HG02981 (cell line): Measurements from ENCODE around the gene KCNJ14.

ENCODE experiments used
- ATAC-seq: cut with Tn5 transposase; IDR thresholded peaks from one replicate; pipeline ENCODE4 v1.9.1; 2021; ENCODE audit warnings: mild to moderate bottlenecking, moderate library complexity; ENCODE audit not compliant: unreplicated experiment

KCNJ14 gene

DNA sequence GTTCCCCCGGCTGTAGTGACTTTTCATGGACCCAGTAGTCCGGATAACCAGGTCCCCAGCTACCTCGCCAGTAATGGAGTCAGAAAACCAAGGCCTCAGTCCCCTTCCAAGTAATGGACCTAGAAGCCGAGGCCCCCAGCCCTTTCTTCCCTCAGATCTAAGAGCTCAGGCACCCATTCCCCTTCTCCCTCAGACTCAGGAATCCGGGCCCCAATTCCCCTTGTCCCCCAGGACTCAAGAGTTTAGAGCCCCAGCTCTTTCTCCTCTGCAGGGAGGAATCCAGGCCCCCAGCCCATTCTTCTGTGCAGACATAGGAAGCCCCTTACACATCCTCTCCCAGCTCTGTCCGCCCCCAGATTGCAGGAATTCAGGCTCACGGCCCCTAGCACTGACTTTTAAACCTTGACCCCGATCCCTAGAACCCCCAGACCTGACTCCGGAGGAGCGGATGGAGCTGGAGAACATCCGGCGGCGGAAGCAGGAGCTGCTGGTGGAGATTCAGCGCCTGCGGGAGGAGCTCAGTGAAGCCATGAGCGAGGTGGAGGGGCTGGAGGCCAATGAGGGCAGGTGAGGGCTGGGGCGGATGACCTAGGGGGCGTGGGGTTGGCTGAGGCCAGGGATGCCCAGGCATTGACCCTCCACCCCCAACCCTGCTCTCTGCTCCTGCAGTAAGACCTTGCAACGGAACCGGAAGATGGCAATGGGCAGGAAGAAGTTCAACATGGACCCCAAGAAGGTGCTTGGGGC is 14.7 kb downstream of the KCNJ14 start:
- ATAC-seq: no peak

DNA sequence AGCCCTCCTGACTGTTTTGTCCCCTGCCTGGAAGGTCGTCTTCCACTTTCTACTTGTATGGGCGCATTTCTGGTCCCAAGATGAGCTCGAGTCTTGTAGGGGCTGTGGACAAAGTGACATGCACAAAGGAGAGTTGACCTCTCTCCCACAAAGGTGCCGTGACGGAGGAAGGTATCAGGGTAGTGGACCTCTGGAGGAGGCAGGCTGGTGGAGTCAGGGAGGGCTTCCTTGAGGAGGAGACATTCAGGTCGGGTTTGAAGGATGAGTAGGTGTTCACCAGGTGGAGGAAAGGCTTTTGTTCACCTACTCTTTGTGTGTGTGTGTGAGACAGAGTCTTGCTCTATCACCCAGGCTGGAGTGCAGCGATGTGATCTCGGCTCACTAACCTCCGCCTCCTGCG is 15.5 kb downstream of the KCNJ14 start:
- no peak for ATAC-seq

DNA sequence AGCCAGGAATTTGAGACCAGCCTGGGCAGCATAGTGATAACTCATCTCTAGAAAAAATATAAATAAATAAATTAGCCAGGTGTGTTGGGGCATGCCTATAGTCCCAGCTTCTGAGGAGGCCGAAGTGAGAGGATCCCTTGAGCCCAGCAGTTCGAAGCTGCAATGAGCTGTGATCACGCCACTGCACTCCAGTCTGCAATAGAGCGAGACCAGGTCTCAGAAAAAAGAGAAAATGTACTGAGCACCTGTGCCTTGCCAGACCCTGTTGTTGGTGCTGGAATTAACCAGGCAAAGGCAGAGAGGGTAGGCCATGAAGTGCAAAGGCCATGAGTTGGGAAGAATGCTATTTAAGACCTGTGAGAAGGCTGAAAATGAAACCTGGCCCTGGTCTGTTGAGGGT is 16.5 kb downstream of the KCNJ14 start:
- ATAC-seq: no peak

DNA sequence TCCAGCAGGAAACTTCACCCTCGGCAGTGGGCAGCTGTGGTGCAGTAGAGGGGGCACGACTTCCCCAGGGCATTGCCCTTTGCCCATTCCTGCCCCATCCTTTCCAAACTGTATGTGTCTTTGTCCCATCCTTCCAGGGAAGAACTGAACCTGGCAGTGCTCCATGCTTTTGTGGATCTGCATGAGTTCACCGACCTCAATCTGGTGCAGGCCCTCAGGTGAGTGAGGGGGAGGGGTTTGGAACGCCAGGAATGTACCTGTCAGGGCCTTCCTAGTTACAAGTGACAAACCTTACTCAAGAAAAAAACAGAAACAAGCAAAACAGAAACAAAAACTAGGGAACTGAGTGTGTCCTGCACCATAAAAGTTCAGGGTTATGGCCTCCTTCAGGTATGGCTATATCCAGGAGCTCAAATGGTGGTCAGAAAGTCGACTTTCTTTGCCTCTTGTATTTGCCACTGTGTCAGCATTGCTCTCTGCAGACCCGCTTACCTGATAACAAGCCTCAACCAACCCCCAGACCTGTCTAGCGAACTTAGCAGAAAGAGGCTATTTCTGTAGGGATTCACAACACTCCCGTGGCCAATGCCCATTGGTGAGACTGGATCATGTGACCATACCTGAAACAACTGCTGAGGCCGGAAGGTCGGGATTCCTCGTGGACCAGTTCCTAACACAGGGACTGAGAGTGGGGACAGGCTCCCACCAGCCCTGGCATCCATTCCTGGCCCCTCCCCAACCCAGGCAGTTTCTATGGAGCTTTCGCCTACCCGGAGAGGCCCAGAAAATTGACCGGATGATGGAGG is 18.0 kb downstream of the KCNJ14 start:
- ATAC-seq: no peak

DNA sequence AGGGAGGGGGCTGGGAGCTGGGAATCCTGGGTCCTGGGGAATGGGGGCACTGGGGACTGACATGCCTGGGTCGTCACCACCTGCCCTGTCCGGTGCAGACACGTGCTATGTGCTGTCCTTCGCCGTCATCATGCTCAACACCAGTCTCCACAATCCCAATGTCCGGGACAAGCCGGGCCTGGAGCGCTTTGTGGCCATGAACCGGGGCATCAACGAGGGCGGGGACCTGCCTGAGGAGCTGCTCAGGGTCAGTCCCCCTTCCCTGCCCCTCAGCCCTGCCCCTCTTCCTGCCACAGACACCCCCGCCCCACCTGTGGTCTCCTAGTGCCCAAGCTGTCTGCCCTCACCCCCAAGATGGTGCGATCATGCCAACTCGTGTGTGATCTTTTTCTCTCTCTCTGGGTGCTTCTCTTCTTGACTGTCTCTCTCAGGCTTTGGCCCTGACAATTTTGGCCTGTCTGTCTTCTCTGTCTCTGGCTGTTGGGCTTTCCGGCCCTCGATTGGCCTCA is 18.8 kb downstream of the KCNJ14 start:
- ATAC-seq: no peak

DNA sequence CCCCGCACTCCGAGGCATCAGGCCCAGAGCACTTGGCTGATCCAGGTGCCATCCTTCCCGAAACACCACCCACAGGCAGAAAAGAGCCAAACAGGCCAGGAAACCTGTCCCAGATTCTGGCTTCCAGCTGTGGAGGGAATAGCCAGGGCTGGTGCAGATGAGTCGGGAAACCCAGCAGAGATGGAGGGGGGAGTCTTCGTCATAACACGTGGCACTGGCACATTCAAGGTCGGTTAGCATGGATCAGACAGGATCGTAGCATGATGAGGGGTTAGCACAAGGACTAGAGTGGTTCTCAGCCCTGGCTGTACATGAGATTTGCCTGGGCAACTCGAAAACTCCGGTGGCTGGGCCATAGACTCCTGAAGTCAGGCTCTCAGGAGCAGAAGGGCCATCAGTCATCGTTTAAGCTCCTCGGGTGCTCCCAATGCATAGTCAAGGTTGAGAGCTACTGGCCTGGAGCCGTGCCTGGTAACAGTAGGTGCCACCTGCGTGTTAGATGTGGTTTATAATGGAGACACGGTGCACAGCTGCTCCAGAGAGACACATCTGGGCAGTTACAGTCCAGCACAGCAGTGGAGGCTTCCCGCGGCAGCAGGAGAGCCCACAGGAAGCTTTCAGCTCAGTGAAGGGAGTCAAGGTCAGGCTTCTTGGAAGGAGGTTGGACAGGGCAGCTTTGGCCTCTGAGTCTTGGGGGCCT is 20.1 kb downstream of the KCNJ14 start:
- ATAC-seq: no peak

DNA sequence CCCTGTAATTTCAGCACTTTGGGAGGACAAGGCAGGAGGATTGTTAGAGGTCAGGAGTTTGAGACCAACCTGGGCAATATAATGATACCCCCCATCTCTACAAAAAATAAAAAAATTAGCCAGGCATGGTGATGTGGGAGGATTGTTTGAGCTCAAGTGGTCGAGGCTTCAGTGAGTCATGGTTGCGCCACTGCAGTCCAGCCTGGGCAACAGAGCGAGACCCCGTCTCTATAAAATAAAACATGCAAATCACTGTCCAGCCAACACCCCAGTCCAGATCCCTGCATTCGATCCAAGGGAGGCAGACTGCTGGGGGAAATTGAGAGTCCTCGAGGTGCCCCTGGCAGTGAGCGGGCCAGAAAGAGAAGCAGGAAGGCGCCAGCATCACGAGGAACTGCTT is 20.8 kb downstream of the KCNJ14 start:
- no peak for ATAC-seq

DNA sequence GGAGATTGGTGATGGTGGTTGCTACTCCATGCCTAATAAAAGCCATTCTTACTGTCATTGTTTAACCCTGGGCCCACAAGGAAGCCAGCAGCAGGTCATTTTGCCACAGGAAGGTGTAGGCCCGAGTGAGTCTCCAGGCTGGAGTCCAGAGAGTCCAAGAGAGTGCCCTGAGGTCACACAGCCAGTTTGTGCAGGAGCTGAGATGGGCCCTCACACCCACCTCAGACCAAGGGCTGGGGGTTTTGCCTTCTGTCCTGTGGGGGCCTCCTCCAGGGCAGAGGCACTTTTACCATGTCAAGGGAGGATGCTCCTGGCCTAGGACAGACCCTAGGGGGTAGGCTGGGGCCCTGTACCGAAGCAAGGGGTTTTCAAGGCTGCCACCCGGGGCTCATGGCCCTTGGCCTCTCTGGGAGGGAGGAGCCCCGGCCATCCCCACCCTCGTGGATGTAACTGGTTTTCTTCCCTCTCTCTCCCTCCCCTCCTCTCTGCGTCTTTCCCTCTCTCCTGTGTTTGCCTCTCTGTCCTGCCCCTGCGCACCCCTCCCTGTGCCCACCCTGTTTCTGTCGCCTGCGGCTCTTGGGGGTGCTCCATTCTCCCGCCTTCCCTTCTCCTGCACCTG is 21.8 kb downstream of the KCNJ14 start:
- no peak for ATAC-seq

DNA sequence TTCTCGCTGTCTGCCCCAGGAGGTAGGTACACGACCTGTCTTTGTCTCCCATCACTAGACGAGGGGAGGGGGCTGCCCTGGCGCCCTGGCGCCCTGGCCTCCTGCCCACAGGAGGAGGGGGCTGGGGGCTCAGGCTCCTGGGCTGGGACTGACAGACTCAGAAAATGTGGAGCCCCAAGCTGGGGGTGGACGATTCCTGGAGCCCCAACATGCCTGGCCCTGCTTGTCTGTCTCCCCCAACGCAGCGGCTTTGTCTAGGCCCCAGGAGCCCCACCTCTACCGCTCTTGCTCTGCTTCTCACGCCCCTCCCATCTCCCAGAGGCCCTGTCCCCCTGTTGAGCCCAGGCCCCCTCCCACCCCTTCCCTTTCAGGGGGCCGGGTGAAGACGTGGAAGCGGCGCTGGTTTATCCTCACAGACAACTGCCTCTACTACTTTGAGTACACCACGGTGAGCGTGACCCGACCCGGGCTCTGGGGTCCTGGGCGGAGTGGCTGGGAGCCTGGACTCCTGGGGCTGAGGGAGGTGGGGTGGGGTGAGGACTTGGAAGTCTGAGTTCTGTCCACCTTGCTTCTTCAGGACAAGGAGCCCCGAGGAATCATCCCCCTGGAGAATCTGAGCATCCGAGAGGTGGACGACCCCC is 22.4 kb downstream of the KCNJ14 start:
- no peak for ATAC-seq

DNA sequence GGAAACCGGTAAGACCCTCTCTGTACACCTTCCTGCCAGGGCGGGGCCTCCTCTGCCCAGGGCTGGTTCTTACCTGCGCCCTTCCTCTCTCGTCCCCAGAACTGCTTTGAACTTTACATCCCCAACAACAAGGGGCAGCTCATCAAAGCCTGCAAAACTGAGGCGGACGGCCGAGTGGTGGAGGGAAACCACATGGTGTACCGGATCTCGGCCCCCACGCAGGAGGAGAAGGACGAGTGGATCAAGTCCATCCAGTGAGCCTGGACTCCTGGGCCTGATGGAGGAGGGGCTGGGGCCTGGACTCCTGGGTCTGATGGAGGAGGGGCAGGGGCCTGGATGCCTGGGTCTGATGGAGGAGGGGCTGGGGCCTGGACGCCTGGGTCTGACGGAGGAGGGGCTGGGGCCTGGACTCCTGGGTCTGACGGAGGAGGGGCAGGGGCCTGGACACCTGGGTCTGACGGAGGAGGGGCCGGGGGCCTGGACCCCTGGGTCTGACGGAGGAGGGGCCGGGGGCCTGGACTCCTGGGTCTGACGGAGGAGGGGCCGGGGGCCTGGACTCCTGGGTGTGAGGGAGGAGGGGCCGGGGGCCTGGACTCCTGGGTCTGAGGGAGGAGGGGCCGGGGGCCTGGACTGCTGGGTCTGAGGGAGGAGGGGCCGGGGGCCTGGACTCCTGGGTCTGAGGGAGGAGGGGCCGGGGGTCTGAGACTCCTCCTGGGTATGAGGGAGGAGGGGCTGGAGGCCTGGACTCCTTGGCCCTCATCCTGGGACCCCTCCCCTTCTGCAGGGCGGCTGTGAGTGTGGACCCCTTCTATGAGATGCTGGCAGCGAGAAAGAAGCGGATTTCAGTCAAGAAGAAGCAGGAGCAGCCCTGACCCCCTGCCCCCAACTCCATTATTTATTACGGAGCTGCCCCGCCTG is 23.2 kb downstream of the KCNJ14 start:
- ATAC-seq: no peak

DNA sequence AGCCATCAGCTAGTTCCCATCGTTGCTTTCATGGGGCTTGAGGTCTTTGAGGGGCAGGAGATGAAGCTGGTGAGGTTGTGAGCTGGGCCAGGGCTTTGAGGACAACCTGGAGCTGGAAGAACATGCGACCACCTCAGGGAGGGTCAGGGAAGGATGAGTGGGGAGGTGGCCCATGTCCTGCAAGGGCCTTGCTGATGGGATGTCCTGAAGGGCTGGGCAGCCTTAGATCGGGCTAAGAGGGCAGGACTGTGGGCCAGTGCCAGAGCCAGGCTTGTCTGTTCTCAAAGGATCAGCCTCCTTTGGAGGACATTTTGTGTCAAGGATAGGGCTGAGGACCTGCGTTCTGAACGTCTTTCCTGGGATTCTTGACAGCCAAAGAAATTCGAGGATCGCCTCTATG is 24.3 kb downstream of the KCNJ14 start:
- no peak for ATAC-seq

DNA sequence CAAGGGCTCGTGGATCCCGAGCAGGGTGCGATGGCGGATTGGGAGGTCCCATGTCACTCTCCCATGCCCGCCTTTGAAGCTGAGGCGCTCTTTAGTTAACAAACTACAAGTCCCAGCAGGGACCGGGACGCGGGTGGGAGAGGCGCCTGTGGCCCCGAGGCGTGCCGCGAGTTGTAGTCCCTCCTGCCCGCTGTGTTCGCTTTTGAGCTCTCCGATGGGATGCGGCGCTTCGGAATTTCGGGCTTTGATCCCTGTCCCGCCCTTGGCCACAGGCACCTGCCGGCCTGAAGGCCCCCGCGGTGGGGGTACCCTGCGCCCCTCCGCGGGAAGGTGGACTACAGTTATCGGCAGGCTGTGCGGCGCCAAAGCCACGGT is 24.8 kb downstream of the KCNJ14 start:
- ATAC-seq: no peak

DNA sequence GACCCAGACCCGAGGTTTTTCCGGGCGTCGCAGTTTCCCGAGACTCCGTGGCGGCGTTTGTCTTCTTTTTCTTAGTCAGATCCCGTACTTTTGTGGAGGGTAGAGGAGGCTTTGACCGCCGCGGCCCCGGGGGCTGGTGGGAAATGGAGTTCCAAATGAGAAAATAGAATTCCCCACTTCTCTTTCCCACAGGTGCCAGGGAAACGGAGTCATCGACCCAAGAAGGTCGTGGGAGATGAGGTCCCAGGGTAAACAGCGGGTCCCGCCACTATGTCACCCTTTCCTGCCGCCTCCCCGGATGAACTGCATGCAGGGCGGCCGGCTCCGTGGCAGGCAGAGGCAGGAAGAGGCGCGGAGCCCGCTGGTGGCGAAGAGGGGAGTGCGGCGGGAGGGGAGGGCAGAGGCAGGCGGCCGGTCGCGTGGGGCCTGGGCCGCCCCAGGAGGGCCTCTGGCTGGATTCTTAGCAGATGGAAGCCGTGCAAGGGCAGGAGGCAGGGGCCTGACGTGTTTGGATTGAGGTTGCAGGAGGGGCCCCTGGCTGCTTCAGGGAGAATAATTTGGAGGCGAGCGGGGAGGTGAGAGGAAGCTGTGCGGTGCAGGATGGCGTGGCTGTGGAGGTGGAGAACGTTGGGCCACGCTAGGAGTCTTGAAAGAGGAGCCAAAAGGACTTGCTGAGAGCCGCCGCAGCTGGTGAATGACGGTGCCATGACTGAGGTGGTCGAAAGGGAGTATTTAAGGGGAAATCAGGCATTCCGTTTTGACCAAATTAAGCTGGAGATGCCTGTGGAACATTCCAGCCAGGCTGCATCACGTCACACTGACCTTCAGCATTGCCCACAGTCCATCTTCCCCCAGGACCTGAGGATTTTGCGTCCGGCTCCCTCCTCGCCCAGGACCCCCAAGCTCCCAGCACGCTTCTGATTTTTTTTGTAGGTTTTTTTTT is 25.5 kb downstream of the KCNJ14 start:
- no peak for ATAC-seq

DNA sequence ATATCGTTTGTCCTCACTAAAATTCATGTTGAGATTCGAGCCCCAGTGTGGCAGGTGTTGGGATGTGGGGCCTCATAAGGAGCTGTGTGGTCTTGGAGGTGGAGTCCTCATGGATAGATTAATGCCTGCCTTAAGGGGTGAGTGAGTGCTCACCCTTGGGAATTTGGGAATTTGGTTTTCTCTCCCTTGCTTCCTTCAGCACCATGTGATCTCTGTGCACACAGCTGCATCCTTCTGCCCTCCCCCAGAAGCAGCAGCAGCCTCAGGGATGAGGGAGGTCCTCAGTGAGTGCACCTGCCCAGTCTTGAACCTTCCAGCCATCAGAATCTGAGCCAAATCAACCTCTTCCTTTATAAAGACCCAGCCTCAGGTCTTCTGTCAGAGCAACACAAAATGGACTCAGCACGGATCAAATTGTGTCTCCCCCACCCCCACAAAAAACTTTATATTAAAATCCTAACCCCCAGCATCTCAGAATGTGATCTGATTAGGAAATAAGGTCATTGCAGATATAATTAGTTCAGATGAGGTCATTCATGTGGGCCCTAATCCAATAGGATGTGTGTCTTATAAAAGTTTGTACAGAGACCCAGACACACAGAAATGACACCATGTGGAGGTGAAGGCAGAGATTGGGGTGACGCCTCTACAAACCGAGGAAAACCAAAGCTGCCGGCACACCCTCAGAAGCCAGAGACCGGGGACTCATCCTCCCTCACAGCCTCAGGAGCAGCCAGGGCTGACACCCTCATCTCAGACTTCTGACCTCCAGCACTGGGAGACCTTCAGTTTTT is 26.7 kb downstream of the KCNJ14 start:
- no peak for ATAC-seq

DNA sequence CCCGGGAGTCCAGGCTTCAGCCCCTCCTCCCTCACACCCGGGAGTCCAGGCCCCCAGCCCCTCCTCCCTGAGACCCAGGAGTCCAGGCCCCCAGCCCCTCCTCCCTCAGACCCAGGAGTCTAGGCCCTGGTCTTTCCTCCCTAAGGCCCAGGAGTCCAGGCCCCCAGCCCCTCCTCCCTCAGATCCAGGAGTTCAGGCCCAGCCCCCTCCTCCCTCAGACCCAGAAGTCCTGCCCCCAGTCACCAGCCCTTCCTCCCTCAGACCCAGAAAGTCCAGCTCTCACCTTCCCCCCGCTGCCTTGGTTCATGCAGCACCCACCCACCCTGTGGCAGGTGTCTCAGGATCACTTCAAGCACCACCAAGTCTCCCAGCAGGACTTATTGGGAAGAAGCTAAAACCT is 27.9 kb downstream of the KCNJ14 start:
- no peak for ATAC-seq

DNA sequence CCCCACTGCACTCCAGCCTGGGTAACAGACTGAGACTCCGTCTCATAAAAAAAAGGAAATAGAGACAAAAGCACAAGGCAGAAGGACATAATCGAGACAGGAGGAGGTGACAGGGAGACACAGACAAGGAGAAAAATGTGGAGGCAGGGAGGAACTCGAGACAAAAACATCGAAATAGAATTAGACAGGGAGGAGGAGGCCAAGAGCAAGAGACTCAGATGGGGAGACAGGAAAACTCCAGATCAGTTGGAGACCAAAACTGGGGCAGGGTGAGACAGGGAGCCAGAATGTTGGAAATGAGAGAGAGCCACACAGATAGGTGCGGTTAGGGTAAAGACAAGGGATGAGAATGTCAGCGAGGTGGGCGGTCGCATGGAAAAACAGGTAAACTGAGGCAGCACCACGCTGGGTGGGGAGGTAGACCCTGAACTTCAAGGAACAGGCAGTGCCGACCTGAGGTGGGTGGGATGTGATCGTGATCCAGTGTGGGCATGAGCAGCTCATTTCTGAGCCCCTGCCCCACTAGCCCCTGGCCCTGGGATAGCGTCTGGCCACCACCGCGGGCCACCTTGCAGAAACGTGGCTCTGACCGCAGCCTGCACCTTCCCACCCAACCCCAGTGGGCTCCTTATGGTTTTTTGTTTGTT is 29.0 kb downstream of the KCNJ14 start:
- ATAC-seq: no peak

DNA sequence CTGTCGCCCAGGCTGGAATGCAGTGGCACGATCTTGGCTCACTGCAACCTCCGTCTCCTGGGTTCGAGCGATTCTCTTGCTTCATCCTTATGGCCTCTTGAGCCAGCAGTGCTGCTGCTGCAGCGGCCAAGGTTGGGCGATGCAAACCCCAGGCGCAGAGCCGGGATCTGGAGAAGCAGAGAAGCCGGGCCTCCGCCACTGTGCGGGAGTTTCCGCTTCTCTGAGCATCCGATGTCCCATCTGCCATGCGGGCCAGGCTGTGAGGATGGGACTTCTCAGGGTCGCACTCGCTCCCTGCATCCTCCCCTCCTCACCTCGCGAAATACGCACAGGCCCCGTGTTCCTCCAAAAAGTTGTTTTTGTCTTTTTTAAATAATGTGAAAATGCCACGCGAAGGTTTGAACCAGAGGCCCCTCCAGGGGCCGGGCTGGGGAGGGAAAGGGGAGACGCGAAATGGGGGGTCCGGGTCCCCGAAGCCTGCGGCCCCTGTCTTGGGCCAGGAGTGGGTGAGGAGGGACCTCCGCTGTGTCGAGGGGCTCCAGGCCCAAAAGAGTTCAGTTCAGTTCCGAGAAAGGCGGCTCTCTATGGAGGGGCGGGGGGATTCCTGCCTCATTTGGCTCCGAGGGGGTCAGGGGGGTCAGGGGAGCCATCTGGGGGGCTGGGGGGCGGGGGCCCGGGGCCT is 29.7 kb downstream of the KCNJ14 start:
- no peak for ATAC-seq
